ENCODE measurements around the gene SEMA4G. TPM values are rescaled to one million over a fixed set of nuclear protein-coding genes. Genes with fewer than 3 reads are reported as not detected.

SEMA4G gene
- total and polyA plus RNA-seq, 2 of the 8 experiments (the other 6 are each of a cell fraction or from before 2014, with no cell fraction given) = 7.1 to 18.2 TPM

DNA sequence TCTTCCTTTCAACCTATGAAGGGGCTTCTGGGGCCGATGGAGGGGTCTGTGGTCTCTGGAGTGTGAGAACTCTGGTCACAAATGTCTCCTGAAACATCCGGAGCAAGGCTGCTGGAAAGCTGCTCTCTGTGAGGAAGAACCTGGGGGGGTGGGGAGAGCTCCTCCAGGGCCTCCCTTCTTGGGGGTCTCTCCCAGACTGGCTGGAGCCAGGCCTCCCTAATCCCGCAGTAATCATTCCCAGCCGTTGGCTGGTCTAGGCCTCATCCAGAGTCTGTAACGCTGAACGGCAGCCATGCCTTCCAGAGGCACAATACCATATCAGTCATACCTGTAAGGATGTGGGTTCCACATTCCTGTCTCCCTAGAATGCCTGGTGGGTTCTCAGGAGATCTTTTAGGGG lies 25.9 kb downstream of the SEMA4G start:
- H3K27ac ChIP-seq (ENCODE audit: low read depth, low read length) = no peak overlapping the region

More for the DNA sequence above, 25.9 kb downstream of the SEMA4G start:
- Histone ChIP-seq H3K23ac (ENCODE audit: insufficient read length) (no peak overlapping the region), H3K36me3 (ENCODE audit: control insufficient read depth in 2 of 4, insufficient read depth in 4 of 4, low read length in 3 of 4) (peaks cover 18 to 38% (median 26%) of the 10 kb centered on the region in 4 experiments), H4K20me1 (replicated peaks in 1 of 2; ENCODE audit: control insufficient read depth in 1 of 2, insufficient read depth in 2 of 2, low read length in 2 of 2) (peaks cover 7 to 12% of the 10 kb centered on the region in 2 experiments), H3K79me1 (ENCODE audit: low read depth, low read length) (no peaks in the 10 kb centered on the region; the same call in none of the 2 replicates), H3K23me2 (ENCODE audit: low read depth, low read length) (peaks cover 14% of the 10 kb centered on the region), H3K18ac (ENCODE audit: extremely low read depth, low read length) (no peak overlapping the region), H2AFZ (ENCODE audit: low read length) (no peak overlapping the region), H3K9ac (replicated peaks in 1 of 4; ENCODE audit: extremely low read depth in 1 of 4, low read depth in 3 of 4, low read length in 3 of 4) (no peak overlapping the region), H4K8ac (ENCODE audit: extremely low read depth, insufficient read depth, low read length) (no peak overlapping the region), H3K56ac (replicated peaks; ENCODE audit: insufficient read length, low read depth, low read length) (no peak overlapping the region), H3K27me3 (replicated peaks in 1 of 4; ENCODE audit: control insufficient read depth in 3 of 4, extremely low read depth in 1 of 4, insufficient read depth in 3 of 4, low read length in 3 of 4) (no peaks in the 10 kb centered on the region), H2AK5ac (ENCODE audit: low read depth, low read length) (no peak overlapping the region), H4K5ac (ENCODE audit: insufficient read length, low read depth, low read length) (no peak overlapping the region), H2BK12ac (ENCODE audit: low read depth, low read length) (no peak overlapping the region), H3K4me2 (ENCODE audit: insufficient read depth in 1 of 2, low read depth in 2 of 2, low read length in 2 of 2) (no peak overlapping the region), H3K79me2 (ENCODE audit: control insufficient read depth in 1 of 2, insufficient read depth in 2 of 2, low read length in 2 of 2) (peaks cover 0 to 20% of the 10 kb centered on the region in 2 experiments; a peak in 2 of 4 replicates), H3K9me3 (ENCODE audit: insufficient read depth in 2 of 2, low read depth in 1 of 2, low read length in 1 of 2) (no peaks in the 10 kb centered on the region), H3K14ac (ENCODE audit: insufficient read length) (no peak overlapping the region), H2BK15ac (ENCODE audit: low read length) (no peak overlapping the region), H3K4ac (replicated peaks; ENCODE audit: insufficient read length, low read depth, low read length) (no peak overlapping the region), H4K91ac (replicated peaks; ENCODE audit: insufficient read length, low read length) (no peak overlapping the region), H3K4me3 (ENCODE audit: extremely low read depth in 1 of 4, insufficient read depth in 2 of 4, low read depth in 3 of 4, low read length in 4 of 4) (no peak overlapping the region), H3K4me1 (replicated peaks in 1 of 4; ENCODE audit: control insufficient read depth in 3 of 4, insufficient read depth in 4 of 4, low read length in 3 of 4) (peaks cover 4 to 11% (median 7%) of the 10 kb centered on the region in 4 experiments), H2BK5ac (ENCODE audit: low read depth, low read length) (no peak overlapping the region), H2BK20ac (ENCODE audit: low read length) (no peak overlapping the region), H2BK120ac (replicated peaks; ENCODE audit: low read depth, low read length) (no peak overlapping the region)
- TF ChIP-seq SP1 (IDR thresholded peaks at IDR 0.05; ENCODE audit: low read depth, low read length) (no peak), TAF1 (IDR thresholded peaks at IDR 0.05; ENCODE audit: low read depth, low read length) (no peak), TEAD4 (IDR thresholded peaks at IDR 0.05; ENCODE audit: low read depth, low read length) (no peak), HDAC2 (IDR thresholded peaks at IDR 0.05; ENCODE audit: borderline replicate concordance in 1 of 2, low read depth in 2 of 2, low read length in 2 of 2) (no peak), HDAC6 (IDR thresholded peaks at IDR 0.05; ENCODE audit: low read depth, low read length) (no peak), BRCA1 (IDR thresholded peaks at IDR 0.05; ENCODE audit: low read depth, low read length) (no peak), YY1 (IDR thresholded peaks at IDR 0.05; ENCODE audit: low read depth, low read length) (no peak), BCL11A (IDR thresholded peaks at IDR 0.05; ENCODE audit: low read depth in 2 of 2, low read length in 2 of 2) (no peak), SUZ12 (IDR thresholded peaks at IDR 0.05; ENCODE audit: low read length) (no peak), SRF (IDR thresholded peaks at IDR 0.05; ENCODE audit: low read depth, low read length) (no peak), ZNF274 (IDR thresholded peaks at IDR 0.05; ENCODE audit: borderline replicate concordance, extremely low read depth, low read length) (no peak), JUND (IDR thresholded peaks at IDR 0.05; ENCODE audit: low read length) (no peak), EZH2 (IDR thresholded peaks at IDR 0.05; ENCODE audit: low read depth, low read length, severe bottlenecking) (no peak)
- CTCF ChIA-PET (ENCODE audit: partially characterized antibody) = interaction anchor here (0.6 to 26.8 kb wide), 7 partner anchors 12 to 156 kb away, joined by 3 to 464 read pairs (median 5); no protein-coding TSS in a partner anchor
- DNase-seq (ENCODE audit: low read depth in 1 of 2, low spot score in 2 of 2) (no peak), FAIRE-seq (no peak)
- POLR2A ChIA-PET (ENCODE audit: partially characterized antibody) = interaction anchor here (3.0 to 12.6 kb wide), 3 partner anchors 14 to 22 kb away, joined by 10 to 143 read pairs (median 81); no protein-coding TSS in a partner anchor
- 89% methylated on average over 6 of the region's 6 CpGs; no CpG with 5 or more reads in 1 of the 2 experiments for WGBS, 2 experiments (ENCODE audit: extremely low coverage in 1 of 2, insufficient coverage in 1 of 2, insufficient read length in 1 of 2, insufficient replicate concordance in 2 of 2, low coverage in 1 of 2, low lambda C conversion rate in 2 of 2, missing lambda C conversion rate in 1 of 2)

Measured in H1 (cell line).